CD4-positive, alpha-beta T cell treated with Interleukin-2 at 100 ng/mL for 4 hours (primary cell): ENCODE measurements around the gene OTOGL.

Experiments used
- DNase-seq: peaks from one replicate; pipeline ENCODE4 v3.0.0-alpha.2; 2020; ENCODE audit warnings: low spot score

OTOGL gene

DNA sequence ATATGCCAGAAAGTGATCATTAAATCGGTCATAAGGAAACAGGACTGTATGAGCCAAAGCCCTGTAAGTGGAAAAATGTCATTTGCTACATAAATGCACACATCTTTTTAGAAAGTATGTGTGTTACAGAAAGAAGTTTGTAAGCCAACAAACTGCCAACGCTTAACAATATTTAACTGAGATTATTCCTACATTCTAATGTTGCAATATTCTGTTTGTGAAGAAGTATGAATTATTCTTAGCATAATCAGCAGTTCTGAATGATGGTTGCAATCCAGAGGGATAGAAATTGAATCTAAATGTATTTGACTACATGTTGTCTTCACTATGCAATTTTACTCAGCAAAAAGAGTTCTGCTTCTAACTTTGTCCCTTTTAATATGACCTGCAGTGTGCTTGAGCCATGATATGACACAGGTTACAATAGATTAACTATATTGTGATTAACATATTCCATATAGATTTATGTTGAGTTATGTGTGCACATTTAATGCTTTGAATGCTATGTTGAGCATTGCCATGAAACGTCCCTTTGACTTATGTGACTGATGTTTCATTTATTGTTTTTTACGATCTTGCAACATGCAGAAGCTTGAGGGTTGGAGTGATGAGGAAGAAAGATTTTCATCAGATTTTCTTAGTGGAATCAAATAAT, 277.9 kb downstream of the OTOGL start:
- DNase-seq: no peak

DNA sequence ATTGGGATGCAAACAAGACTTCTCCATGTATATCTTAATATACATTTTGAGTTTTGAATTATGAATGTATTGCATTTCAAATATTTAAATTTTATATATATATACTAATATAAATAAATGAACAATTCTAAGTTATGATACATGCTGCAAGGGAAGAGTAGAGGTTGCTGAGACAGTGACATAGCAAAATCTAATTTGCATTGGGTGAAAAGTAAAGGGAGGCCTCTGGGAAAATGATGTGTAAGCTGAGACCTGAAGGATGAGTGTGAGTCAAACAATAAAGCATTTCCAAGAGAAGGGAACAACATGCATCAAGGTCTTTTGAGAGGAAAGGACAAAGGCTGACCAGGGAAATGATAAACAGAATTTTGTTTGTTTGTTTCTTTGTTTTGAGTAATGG, 281.8 kb downstream of the OTOGL start:
- DNase-seq: no peak

DNA sequence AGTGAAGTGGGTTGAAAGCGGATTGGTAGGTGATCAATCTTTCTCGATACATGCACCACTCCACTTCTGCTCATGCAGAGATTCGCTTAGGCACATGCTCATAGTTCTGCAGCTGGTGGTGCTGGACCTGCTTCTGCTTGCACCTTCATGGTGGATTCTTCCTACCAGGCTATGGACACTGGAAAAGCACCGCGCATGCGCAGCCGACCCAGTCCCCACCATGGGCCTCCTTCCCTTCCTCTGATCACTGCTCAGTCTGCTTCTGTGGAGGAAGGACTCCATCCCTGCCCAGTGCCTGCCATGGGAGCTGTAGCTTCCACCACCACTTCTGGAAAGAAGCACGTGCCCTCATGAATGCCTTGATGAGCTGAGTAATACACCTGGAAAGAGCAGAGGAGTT, 282.9 kb downstream of the OTOGL start:
- no peak for DNase-seq

DNA sequence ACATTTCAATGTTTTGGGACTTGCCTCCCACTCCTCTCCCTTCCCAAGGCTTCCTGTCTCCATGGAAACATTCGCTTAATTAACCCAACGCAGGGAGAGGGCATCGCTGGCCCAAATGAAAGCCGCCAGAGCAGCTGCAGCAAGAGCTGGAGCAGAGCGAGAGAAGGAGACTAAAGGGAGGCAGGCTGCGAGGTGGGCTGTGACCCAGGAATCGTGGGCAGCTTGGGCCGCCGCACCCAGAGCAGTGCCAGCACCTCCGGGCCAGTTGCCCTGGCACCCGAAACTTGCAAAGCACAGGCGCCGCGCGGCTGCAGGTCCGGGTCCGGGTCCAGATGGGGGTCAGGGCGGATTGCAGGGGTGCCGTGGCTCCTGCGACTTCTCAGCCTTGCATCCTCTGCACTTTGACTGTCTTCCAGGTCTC, 301.2 kb downstream of the OTOGL start:
- no peak for DNase-seq

DNA sequence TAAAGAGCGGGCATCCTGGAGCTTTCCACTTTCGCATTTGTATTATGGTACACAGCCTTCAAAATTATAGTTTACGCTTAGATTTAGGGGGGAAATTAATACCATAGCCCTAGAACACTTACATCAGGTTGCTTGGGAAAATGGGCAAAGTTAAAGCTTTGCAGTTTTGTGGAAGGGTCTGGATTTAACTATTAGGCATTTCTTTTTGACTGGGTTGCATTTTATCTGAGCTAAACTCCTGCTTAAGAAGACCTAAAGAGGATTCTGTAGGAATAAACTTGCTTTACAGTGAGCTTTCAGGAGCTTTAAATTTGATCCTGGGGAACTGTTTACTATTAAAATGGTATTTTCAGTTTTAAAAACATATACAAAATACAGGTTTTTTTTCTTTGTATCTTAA, 301.9 kb downstream of the OTOGL start:
- no peak for DNase-seq

DNA sequence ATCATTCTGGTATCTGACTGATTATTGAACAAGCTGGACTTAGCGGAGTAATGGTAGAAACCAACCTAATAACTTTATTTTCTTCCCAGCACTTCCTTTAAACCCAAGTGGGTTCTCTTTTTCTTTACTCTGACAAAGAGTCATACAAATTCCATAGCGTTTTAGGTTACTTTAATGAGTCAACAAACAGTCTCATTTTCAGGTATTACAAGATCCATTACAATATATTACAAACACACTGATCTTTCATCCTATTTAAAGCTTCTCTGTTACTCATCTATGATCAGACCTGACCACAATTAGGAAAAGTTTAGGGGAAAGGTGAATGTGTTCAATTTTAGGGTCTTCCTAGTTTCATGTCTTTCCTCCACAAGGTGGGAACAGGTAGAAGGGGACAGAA, 305.3 kb downstream of the OTOGL start:
- DNase-seq: no peak

DNA sequence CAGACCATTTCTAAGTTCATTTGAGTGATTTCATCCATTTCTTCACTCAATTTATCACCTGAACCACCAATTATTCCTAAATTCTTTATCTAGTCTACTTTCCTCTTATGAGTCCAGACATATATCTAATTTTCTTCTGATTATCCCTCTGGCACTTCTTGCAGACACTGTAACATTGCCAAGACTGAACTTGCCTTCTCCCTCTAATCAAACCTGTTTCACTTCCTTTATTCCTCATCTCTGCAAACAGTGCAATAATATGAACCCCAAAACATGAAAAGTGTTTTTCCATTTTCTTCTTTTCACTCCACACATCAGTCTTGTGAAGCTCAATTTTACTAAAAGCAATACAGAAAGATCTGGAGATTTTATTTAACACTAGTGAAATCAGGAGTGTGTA, 306.9 kb downstream of the OTOGL start:
- no peak for DNase-seq

DNA sequence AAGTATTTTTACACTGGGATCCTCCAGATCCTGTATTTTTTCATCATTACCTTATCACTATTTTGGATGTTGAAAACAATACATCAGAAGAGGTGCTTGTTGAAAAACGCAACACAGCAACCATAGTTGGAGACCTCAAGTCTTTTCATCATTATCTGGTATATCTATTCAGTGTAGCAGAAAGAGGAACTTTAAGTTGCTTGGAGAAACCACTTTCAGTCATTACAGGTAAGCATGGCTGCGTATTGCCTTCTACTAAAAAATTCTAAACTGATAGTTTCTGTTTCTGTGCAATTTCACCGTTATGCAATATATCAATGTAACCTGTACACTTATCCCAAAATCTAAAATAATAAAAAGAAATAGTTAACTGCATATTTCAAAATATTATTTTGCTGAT, 312.4 kb downstream of the OTOGL start:
- DNase-seq: no peak

DNA sequence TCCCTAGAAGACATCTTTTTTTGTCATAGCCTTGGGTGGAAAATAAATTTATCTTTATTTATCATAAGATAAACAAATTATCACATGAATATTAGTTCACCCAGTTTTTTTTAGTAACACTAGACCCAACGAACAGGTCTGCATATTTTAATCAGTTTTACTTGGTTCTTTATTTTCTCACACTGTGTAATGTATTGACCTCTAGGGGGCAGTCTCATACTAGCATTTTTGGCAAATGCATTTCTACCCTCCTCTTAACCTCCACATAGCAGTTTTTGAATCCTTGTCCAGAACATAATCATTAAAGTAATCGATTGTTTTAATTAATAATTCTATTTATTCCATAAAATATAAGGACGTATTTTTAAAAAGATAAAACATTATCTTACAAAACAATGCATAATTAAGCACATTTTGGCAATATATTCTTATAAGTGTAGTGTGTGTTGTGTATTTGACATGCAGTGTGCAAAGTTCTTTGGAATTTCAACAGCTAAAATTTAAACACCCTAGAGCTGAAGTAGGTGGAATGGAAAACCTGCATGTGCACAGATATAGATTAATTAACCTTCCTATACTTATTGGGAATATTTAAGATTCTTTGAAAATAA, 313.1 kb downstream of the OTOGL start:
- peak; percentile 12 for DNase-seq

DNA sequence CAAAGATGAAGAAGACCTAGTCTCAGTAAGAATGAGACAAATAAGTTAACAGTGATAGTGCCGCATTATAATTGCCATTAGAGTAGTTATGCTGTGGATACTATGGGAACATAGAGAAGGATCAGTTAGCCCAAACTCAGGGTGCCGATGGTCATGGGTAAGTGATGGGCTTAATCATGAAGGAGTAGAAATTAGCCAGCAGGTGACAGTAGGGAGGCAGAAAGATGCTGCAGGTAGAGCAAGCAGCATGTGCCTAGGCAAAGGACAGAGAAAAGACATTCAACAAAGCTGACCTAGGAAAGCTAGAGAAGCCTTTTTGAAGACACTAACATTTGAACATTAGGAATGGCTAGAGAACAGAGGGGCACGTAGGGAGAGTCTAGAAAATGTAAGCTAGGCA, 314.1 kb downstream of the OTOGL start:
- DNase-seq: no peak

DNA sequence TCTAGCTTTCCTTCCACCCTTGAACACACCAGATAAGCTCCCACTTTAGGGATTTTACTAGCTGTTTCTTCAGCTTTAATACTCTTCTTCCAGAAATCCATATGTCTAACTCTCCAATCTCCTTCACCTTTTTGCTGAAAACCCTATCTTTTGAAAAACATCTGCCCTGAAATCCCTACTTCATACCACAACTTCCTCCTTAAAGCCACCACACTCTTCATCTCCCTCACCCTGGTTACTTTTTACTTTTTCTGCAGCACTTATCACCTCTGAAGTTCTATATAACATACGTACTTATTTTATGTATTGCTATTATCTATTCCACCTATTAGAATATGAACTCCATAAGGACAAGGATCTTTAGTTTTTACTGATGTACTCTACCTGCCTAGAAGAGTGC, 316.1 kb downstream of the OTOGL start:
- DNase-seq: no peak

DNA sequence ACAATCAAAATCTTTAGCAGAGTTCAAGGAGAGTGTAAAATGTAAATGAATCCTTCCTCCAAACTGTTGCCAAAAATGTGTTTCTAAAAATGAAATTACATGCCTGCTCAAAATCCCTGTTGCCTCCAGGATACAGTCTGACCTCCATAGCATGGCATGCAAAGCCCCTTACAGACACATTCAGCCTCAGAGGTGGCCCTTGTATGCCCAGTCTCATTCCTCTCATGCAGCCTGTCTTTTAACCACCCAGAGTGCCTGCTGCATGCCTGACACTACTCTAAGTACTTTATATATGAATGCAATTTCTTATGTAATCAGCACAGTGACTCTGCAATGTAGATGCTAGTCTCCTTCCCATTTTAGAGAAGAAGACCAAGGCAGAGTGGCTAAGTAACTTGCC, 320.3 kb downstream of the OTOGL start:
- DNase-seq: no peak

DNA sequence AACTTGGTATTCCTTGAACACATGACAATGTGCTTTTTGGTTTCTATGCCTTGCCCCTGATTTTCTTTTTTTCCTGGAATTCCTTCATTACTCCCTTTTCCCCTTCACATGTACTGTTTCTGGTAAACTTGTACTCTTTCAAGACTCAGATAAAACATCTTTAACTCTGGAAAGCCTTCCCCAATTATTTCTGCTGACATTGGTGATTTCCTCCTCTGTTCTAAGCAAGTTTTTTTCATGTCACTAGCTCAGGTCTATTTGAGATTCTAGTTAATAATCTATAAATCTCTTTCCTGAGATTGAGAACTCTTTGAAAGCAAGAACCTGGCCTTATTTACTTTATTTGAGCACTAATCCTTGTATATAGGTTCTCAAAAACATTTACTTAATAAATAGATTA, 320.7 kb downstream of the OTOGL start:
- DNase-seq: no peak

DNA sequence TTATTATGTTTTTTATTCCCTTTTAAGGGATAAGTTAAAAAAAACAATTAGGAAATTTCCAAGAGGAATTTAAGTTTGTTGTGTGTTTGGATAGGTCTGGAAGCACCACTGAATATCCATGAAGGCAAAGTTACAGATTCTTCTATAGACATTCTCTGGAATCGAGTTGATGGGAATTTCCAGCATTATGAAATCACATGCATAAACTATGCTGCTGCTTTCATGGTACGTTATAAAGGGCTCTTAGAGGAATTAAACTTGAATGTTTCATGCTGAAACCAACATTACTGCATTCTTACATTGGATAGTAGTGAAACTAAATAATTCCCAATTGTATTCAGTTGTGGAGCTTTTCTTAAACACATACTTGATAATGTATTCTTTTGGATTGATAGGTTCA, 323.2 kb downstream of the OTOGL start:
- no peak for DNase-seq
